DND-41 (cell line): Measurements from ENCODE around the gene SLC38A10.

Experiments
- ATAC-seq: fragments of 200-7000 bp; cut with Tn5 transposase; 3 replicates; pipeline ENCODE4 v1.9.1; 2021; ENCODE audit warnings: low read depth; ENCODE audit not compliant: insufficient read depth
- DNase-seq: peaks from one replicate; pipeline ENCODE4 v3.0.0-alpha.2; 2020
- H2AFZ ChIP-seq: 2 replicates; pipeline ENCODE4 v1.6.0; 2012; ENCODE audit warnings: low read depth, low read length
- H3K27ac ChIP-seq: 2 replicates; pipeline ENCODE4 v1.5.1; 2012; ENCODE audit warnings: low read length, inconsistent platforms
- H3K27me3 ChIP-seq: fragments of 200-600 bp; sonication (generic); 2 replicates; pipeline ENCODE4 v1.6.0; 2012; ENCODE audit warnings: low read length, mild to moderate bottlenecking, inconsistent platforms; ENCODE audit not compliant: insufficient read depth, poor library complexity
- H3K36me3 ChIP-seq: 2 replicates; pipeline ENCODE4 v1.5.1; 2012; ENCODE audit warnings: low read length, inconsistent platforms; ENCODE audit not compliant: insufficient read depth
- H3K4me1 ChIP-seq: 2 replicates; pipeline ENCODE4 v1.5.1; 2012; ENCODE audit warnings: mild to moderate bottlenecking, low read length; ENCODE audit not compliant: insufficient read depth
- H3K4me2 ChIP-seq: 2 replicates; pipeline ENCODE4 v1.6.0; 2012; ENCODE audit warnings: mild to moderate bottlenecking, moderate library complexity, low read length, inconsistent platforms; ENCODE audit not compliant: insufficient read depth
- H3K4me3 ChIP-seq, 2 experiments: fragments of 200-600 bp in 1 of 2; shearing (Covaris generic) in 1 of 2; 2 replicates each; pipeline ENCODE4 v1.5.1; 2012 to 2016; ENCODE audit warnings: inconsistent platforms in 2 of 2, low read length in 2 of 2, mild to moderate bottlenecking in 2 of 2, low read depth in 1 of 2, moderate library complexity in 1 of 2
- H3K79me2 ChIP-seq: 2 replicates; pipeline ENCODE4 v1.6.0; 2012; ENCODE audit warnings: low read length, inconsistent platforms; ENCODE audit not compliant: insufficient read depth
- H3K9ac ChIP-seq: 2 replicates; pipeline ENCODE4 v1.6.0; 2012; ENCODE audit warnings: low read depth, mild to moderate bottlenecking, inconsistent platforms, low read length, moderate library complexity
- H3K9me3 ChIP-seq: 2 replicates; pipeline ENCODE4 v1.5.1; 2012; ENCODE audit warnings: low read length, moderate library complexity, mild to moderate bottlenecking, inconsistent platforms; ENCODE audit not compliant: insufficient read depth, severe bottlenecking
- H4K20me1 ChIP-seq: 2 replicates; pipeline ENCODE4 v1.6.0; 2012; ENCODE audit warnings: low read length; ENCODE audit not compliant: insufficient read depth
- EZH2 ChIP-seq: IDR thresholded peaks from 3 replicates; pipeline ENCODE4 v1.6.1; 2012; ENCODE audit warnings: borderline replicate concordance, low read depth, mild to moderate bottlenecking, moderate library complexity, low read length, inconsistent platforms; ENCODE audit not compliant: severe bottlenecking
- TF ChIP-seq, protein P1 (sequence below): IDR thresholded peaks from 2 replicates; pipeline ENCODE4 v1.5.1; 2012; ENCODE audit warnings: borderline replicate concordance, low read length, moderate library complexity, mild to moderate bottlenecking; ENCODE audit not compliant: poor library complexity, severe bottlenecking; ENCODE audit errors: extremely low read depth

Gene SLC38A10

GRCh38 chr17:81196505-81197408 lies 98.3 kb downstream of the SLC38A10 start:
- ATAC-seq (no peak), DNase-seq (no peak)
- Histone ChIP-seq H3K4me1 (no peaks in the 10 kb centered on the region), H3K79me2 (no peaks in the 10 kb centered on the region), H3K9ac (no peak overlapping the region), H3K4me3 (no peak overlapping the region), H3K4me2 (no peak overlapping the region), H4K20me1 (no peaks in the 10 kb centered on the region), H3K9me3 (no peaks in the 10 kb centered on the region), H3K27me3 (no peaks in the 10 kb centered on the region), H2AFZ (no peak overlapping the region), H3K36me3 (peaks cover 65% of the 10 kb centered on the region), H3K27ac (no peak overlapping the region)
- no peak for TF ChIP-seq EZH2
- TF ChIP-seq, protein P1, sequence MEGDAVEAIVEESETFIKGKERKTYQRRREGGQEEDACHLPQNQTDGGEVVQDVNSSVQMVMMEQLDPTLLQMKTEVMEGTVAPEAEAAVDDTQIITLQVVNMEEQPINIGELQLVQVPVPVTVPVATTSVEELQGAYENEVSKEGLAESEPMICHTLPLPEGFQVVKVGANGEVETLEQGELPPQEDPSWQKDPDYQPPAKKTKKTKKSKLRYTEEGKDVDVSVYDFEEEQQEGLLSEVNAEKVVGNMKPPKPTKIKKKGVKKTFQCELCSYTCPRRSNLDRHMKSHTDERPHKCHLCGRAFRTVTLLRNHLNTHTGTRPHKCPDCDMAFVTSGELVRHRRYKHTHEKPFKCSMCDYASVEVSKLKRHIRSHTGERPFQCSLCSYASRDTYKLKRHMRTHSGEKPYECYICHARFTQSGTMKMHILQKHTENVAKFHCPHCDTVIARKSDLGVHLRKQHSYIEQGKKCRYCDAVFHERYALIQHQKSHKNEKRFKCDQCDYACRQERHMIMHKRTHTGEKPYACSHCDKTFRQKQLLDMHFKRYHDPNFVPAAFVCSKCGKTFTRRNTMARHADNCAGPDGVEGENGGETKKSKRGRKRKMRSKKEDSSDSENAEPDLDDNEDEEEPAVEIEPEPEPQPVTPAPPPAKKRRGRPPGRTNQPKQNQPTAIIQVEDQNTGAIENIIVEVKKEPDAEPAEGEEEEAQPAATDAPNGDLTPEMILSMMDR: no peak

DNA sequence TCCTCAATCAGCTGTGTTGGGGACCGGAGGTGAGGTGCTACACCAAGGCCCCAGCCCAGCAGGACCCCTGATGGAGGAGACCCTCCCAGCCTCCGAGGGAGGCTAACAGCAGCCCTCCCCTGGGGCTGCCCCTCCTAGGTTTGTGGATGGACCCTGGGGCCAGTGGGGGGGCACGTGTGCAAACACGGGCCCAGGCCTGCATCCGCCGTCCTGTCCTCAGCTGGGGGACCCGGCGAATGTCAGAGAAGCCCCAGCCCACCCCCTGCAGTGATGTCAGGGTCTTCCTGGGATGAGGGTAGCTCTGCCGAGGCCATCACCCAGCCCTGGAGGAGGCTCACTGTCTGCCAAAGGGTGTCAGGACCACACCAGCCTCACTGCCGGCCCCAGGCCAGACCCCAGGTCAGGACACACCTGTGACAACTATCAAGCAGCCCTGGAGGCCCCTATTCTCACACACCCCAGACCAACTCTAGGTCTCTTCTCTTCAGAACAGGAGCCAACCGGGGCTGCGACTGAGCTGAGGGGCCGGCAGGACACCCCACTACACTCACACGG lies 99.1 kb downstream of the SLC38A10 start:
- H3K4me1 ChIP-seq: no peaks in the 10 kb centered on the region
- ATAC-seq: no peak
- H3K4me2 ChIP-seq: no peak overlapping the region
- no peak for TF ChIP-seq EZH2
- TF ChIP-seq, protein P1: no peak
- H3K27ac ChIP-seq: no peak overlapping the region
- no peak overlapping the region for H2AFZ ChIP-seq
- H3K27me3 ChIP-seq: no peaks in the 10 kb centered on the region
- H3K36me3 ChIP-seq: peaks cover 68% of the 10 kb centered on the region
- H3K9ac ChIP-seq: no peak overlapping the region
- H4K20me1 ChIP-seq: no peaks in the 10 kb centered on the region
- DNase-seq: no peak
- H3K9me3 ChIP-seq: no peaks in the 10 kb centered on the region
- H3K79me2 ChIP-seq: no peaks in the 10 kb centered on the region
- H3K4me3 ChIP-seq: no peak overlapping the region
